HepG2 (cell line): Measurements from ENCODE around the gene SNX19. TPM values are rescaled to one million over a fixed set of nuclear protein-coding genes. Genes with fewer than 3 reads are reported as not detected.
A peak's percentile ranks its signal among the peaks of the same experiment; 100 is the strongest.

Source experiments
- GABPA ChIP-seq, 2 experiments: IDR thresholded peaks; 2 replicates each; pipeline ENCODE4 v1.6.1; 2011 to 2016; ENCODE audit warnings: low read depth in 2 of 2, low read length in 1 of 2, missing biosample characterization in 1 of 2, missing genetic modification characterization in 1 of 2
- MATR3 ChIP-seq: sonication (generic); formaldehyde crosslinking; IDR thresholded peaks from 2 replicates; pipeline ENCODE4 v1.4.0; 2020; ENCODE audit warnings: missing genetic modification reagents
- PRDM15 ChIP-seq: sonication (generic); formaldehyde crosslinking; IDR thresholded peaks from 2 replicates; pipeline ENCODE4 v1.4.0; 2020; ENCODE audit warnings: missing genetic modification reagents
- SIX4 ChIP-seq: sonication (generic); formaldehyde crosslinking; IDR thresholded peaks from 2 replicates; pipeline ENCODE4 v1.4.0; 2020; ENCODE audit warnings: missing genetic modification reagents
- TBL1XR1 ChIP-seq: fragments of 150-350 bp; IDR thresholded peaks from 2 replicates; pipeline ENCODE4 v1.6.1; 2014; ENCODE audit warnings: borderline replicate concordance, low read length; ENCODE audit not compliant: partially characterized antibody
- TRIM22 ChIP-seq: fragments of 450-650 bp; IDR thresholded peaks from 2 replicates; pipeline ENCODE4 v1.6.1; 2017
- TRIM24 ChIP-seq: sonication (generic); formaldehyde crosslinking; IDR thresholded peaks from 2 replicates; pipeline ENCODE4 v1.8.0; 2022; ENCODE audit warnings: mild to moderate bottlenecking, missing genetic modification reagents
- ZBTB20 ChIP-seq: sonication (generic); formaldehyde crosslinking; IDR thresholded peaks from 2 replicates; pipeline ENCODE4 v1.8.1; 2023; ENCODE audit warnings: missing genetic modification reagents, low read depth, mild to moderate bottlenecking, borderline replicate concordance
- ZNF263 ChIP-seq: sonication (generic); formaldehyde crosslinking; IDR thresholded peaks from 2 replicates; pipeline ENCODE4 v1.4.0; 2020; ENCODE audit warnings: missing genetic modification reagents
- ZNF569 ChIP-seq: sonication (generic); formaldehyde crosslinking; IDR thresholded peaks from 2 replicates; pipeline ENCODE4 v1.5.0; 2020; ENCODE audit warnings: mild to moderate bottlenecking, missing genetic modification reagents, moderate library complexity, borderline replicate concordance
- ZNF616 ChIP-seq: sonication (generic); formaldehyde crosslinking; IDR thresholded peaks from 2 replicates; pipeline ENCODE4 v1.5.0; 2020; ENCODE audit warnings: low read depth, mild to moderate bottlenecking, missing genetic modification reagents
- ZNF772 ChIP-seq: sonication (generic); formaldehyde crosslinking; IDR thresholded peaks from 2 replicates; pipeline ENCODE4 v1.5.0; 2020; ENCODE audit warnings: mild to moderate bottlenecking, missing genetic modification reagents
- ZNF883 ChIP-seq: sonication (generic); formaldehyde crosslinking; IDR thresholded peaks from 2 replicates; pipeline ENCODE4 v1.5.1; 2020; ENCODE audit warnings: mild to moderate bottlenecking, missing genetic modification reagents; ENCODE audit errors: not compliant biosample characterization
- ZSCAN25 ChIP-seq: sonication (generic); formaldehyde crosslinking; IDR thresholded peaks from 2 replicates; pipeline ENCODE4 v1.8.0; 2022; ENCODE audit warnings: mild to moderate bottlenecking, missing genetic modification reagents
- polyA plus RNA-seq, 8 experiments: library from polyadenylated mRNA; depleted of rRNA in 3 of 8; stranded (reverse) in 7 of 8; unstranded in 1 of 8; fragments of >200 nt; fragmentation: Illumina TruSeq in 4 of 8; extraction: Trizol in 4 of 8; gene quantifications; 2 replicates each; pipeline versions ENCODE4 v1.2.1 to v1.2.3, GENCODE V29; 2011 to 2016; ENCODE audit warnings: low read depth in 4 of 8, missing spikeins in 1 of 8, mixed read lengths in 1 of 8; ENCODE audit not compliant: insufficient read depth in 1 of 8
- total RNA-seq, 5 experiments: library from RNA; depleted of rRNA; stranded (reverse); fragments of >200 nt; fragmentation: Illumina TruSeq; extraction: Trizol; gene quantifications; 2 replicates each; pipeline ENCODE4 v1.2.3, GENCODE V29; 2016; ENCODE audit warnings: low read depth in 1 of 5
- TF ChIP-seq, protein P1 (sequence below): sonication (generic); formaldehyde crosslinking; IDR thresholded peaks from 2 replicates; pipeline ENCODE4 v1.9.0; 2022; ENCODE audit warnings: low read depth, missing genetic modification reagents
- TF ChIP-seq, protein P2 (sequence below): sonication (generic); formaldehyde crosslinking; IDR thresholded peaks from 2 replicates; pipeline ENCODE4 v1.5.0; 2020; ENCODE audit warnings: mild to moderate bottlenecking, missing genetic modification reagents
- TF ChIP-seq, protein P3 (sequence below): sonication (generic); formaldehyde crosslinking; IDR thresholded peaks from 2 replicates; pipeline ENCODE4 v1.5.1; 2020; ENCODE audit warnings: mild to moderate bottlenecking, moderate library complexity, missing genetic modification reagents
- TF ChIP-seq, protein P4 (sequence below): sonication (generic); formaldehyde crosslinking; conservative IDR thresholded peaks from 2 replicates; pipeline ENCODE4 v1.4.0; 2020; ENCODE audit warnings: missing genetic modification reagents

Gene SNX19
- total and polyA plus RNA-seq, 2 of the 13 experiments (the other 11 are each of a cell fraction or from before 2014, with no cell fraction given), result 0.13 to 0.27 TPM

GRCh38 chr11:130865774-130866114, 50.5 kb downstream of the SNX19 start (continued):
- TF ChIP-seq ZBTB20 (peak; percentile 53; the same call in 1 of the 2 replicates), SIX4 (CRISPR knock-in tag) (no peak), PRDM15 (CRISPR knock-in tag) (no peak), ZNF569 (CRISPR knock-in tag) (no peak), TRIM24 (CRISPR knock-in tag) (no peak), ZNF616 (CRISPR knock-in tag) (no peak), ZSCAN25 (CRISPR knock-in tag) (peak; percentile 48; the same call in 1 of the 2 replicates), GABPA (IDR thresholded peaks at IDR 0.05; ENCODE audit: low read depth, low read length) (no peak), GABPA (CRISPR knock-in tag; IDR thresholded peaks at IDR 0.05; ENCODE audit: low read depth) (no peak), ZNF883 (CRISPR knock-in tag) (no peak), MATR3 (CRISPR knock-in tag) (no peak), ZNF772 (CRISPR knock-in tag) (no peak), TRIM22 (no peak), ZNF263 (CRISPR knock-in tag) (no peak), TBL1XR1 (no peak)
- TF ChIP-seq, protein P1, sequence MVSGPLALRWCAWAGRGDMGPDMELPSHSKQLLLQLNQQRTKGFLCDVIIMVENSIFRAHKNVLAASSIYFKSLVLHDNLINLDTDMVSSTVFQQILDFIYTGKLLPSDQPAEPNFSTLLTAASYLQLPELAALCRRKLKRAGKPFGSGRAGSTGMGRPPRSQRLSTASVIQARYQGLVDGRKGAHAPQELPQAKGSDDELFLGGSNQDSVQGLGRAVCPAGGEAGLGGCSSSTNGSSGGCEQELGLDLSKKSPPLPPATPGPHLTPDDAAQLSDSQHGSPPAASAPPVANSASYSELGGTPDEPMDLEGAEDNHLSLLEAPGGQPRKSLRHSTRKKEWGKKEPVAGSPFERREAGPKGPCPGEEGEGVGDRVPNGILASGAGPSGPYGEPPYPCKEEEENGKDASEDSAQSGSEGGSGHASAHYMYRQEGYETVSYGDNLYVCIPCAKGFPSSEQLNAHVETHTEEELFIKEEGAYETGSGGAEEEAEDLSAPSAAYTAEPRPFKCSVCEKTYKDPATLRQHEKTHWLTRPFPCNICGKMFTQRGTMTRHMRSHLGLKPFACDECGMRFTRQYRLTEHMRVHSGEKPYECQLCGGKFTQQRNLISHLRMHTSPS, result no peak
- TF ChIP-seq, protein P2, sequence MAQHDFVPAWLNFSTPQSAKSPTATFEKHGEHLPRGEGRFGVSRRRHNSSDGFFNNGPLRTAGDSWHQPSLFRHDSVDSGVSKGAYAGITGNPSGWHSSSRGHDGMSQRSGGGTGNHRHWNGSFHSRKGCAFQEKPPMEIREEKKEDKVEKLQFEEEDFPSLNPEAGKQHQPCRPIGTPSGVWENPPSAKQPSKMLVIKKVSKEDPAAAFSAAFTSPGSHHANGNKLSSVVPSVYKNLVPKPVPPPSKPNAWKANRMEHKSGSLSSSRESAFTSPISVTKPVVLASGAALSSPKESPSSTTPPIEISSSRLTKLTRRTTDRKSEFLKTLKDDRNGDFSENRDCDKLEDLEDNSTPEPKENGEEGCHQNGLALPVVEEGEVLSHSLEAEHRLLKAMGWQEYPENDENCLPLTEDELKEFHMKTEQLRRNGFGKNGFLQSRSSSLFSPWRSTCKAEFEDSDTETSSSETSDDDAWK (CRISPR knock-in tag), result no peak
- TF ChIP-seq, protein P3, sequence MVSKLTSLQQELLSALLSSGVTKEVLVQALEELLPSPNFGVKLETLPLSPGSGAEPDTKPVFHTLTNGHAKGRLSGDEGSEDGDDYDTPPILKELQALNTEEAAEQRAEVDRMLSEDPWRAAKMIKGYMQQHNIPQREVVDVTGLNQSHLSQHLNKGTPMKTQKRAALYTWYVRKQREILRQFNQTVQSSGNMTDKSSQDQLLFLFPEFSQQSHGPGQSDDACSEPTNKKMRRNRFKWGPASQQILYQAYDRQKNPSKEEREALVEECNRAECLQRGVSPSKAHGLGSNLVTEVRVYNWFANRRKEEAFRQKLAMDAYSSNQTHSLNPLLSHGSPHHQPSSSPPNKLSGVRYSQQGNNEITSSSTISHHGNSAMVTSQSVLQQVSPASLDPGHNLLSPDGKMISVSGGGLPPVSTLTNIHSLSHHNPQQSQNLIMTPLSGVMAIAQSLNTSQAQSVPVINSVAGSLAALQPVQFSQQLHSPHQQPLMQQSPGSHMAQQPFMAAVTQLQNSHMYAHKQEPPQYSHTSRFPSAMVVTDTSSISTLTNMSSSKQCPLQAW, result peak; percentile 36; the same call in 1 of the 2 replicates
- TF ChIP-seq, protein P4, sequence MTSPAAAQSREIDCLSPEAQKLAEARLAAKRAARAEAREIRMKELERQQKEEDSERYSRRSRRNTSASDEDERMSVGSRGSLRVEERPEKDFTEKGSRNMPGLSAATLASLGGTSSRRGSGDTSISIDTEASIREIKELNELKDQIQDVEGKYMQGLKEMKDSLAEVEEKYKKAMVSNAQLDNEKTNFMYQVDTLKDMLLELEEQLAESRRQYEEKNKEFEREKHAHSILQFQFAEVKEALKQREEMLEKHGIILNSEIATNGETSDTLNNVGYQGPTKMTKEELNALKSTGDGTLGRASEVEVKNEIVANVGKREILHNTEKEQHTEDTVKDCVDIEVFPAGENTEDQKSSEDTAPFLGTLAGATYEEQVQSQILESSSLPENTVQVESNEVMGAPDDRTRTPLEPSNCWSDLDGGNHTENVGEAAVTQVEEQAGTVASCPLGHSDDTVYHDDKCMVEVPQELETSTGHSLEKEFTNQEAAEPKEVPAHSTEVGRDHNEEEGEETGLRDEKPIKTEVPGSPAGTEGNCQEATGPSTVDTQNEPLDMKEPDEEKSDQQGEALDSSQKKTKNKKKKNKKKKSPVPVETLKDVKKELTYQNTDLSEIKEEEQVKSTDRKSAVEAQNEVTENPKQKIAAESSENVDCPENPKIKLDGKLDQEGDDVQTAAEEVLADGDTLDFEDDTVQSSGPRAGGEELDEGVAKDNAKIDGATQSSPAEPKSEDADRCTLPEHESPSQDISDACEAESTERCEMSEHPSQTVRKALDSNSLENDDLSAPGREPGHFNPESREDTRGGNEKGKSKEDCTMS (CRISPR knock-in tag), result no peak
